ENCODE measurements around the gene DNAI1. TPM values are rescaled to one million over a fixed set of nuclear protein-coding genes. Genes with fewer than 3 reads are reported as not detected.

Gene DNAI1
- total and polyA plus RNA-seq, 2 of the 13 experiments (the other 11 are each of a cell fraction or from before 2014, with no cell fraction given) = not detected

DNA sequence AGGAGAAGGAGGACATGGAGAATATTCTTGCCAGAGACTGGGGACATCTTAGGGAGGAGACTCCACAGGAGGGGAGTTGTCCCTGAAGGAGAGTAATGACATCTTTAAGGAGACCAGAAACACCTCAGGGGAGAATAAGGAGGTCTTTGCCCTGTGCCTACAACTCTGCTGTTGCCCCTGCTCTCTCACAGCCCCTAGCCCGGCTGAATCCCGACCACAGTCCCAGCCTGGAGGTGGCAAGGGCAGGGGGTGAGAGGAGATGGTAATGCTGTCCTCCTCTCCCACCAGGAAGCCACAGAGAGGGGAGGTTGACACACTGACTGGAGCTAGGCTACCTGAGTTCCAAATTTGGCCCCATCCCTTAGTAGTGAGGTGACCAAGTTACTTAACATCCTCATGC, 94.4 kb downstream of the DNAI1 start:
- no TSS peak for BruUV-seq (replicated peaks)
- in situ Hi-C loops (cut with HindIII; ENCODE audit: extremely low pct_ligation_motif_present, low pct_unique_long_range_greater_than_20kb) = loop anchor here (5.0 kb wide), 1 partner anchor 39 kb away; no protein-coding TSS in a partner anchor
- peaks cover 8 to 51% of the 10 kb centered on the region in 2 experiments; a peak in 4 of 5 replicates for H3K27me3 ChIP-seq (ENCODE audit: control insufficient read depth in 1 of 2, insufficient read depth in 2 of 2, low read length in 2 of 2)
- H3K79me2 ChIP-seq (ENCODE audit: insufficient read depth, low read length) = no peaks in the 10 kb centered on the region
- peaks cover 8% of the 10 kb centered on the region for H3K4me1 ChIP-seq (ENCODE audit: insufficient read depth, low read length)
- POLR2A ChIA-PET = no interaction called here
- H3K36me3 ChIP-seq (replicated peaks in 1 of 2; ENCODE audit: control insufficient read depth in 1 of 2, insufficient read depth in 2 of 2, low read length in 2 of 2) = no peaks in the 10 kb centered on the region
- ATAC-seq = no peak
- intact Hi-C loops (cut with micrococcal nuclease; ENCODE audit: unreplicated experiment) = no loop called here
- 0% methylated on average over 1 of the region's 2 CpGs for WGBS (ENCODE audit: low lambda C conversion rate)
- no peaks in the 10 kb centered on the region for H3K9me3 ChIP-seq (ENCODE audit: low read length)
- H3K27ac ChIP-seq (ENCODE audit: extremely low read length, insufficient read depth, low read length) = no peak overlapping the region
- no peak overlapping the region for H3K4me3 ChIP-seq (replicated peaks in 1 of 3; ENCODE audit: insufficient read depth in 1 of 3, low read depth in 2 of 3, low read length in 3 of 3)
- peaks cover 3% of the 10 kb centered on the region; the same call in 1 of the 2 replicates for H4K20me1 ChIP-seq (ENCODE audit: insufficient read depth, low read length)
- no peak for DNase-seq (ENCODE audit: low spot score)
- no peak overlapping the region for H2AFZ ChIP-seq (ENCODE audit: low read length)
- CTCF ChIA-PET (ENCODE audit: low intra/inter-chr PET ratio, low total read pairs) = no interaction called here
- no peak overlapping the region for H3K4me2 ChIP-seq (ENCODE audit: low read depth, low read length)
- TF ChIP-seq EZH2 (conservative IDR thresholded peaks at IDR 0.05; ENCODE audit: low read depth, low read length) (0 out of 2 replicates have a peak, but pooled peaks have one; percentile 19), ZNF33A (CRISPR knock-in tag; IDR thresholded peaks at IDR 0.05; ENCODE audit: borderline replicate concordance) (no peak)
- no peak for FAIRE-seq
- H3K9ac ChIP-seq (ENCODE audit: insufficient read depth, low read depth, low read length) = no peak overlapping the region

DNA sequence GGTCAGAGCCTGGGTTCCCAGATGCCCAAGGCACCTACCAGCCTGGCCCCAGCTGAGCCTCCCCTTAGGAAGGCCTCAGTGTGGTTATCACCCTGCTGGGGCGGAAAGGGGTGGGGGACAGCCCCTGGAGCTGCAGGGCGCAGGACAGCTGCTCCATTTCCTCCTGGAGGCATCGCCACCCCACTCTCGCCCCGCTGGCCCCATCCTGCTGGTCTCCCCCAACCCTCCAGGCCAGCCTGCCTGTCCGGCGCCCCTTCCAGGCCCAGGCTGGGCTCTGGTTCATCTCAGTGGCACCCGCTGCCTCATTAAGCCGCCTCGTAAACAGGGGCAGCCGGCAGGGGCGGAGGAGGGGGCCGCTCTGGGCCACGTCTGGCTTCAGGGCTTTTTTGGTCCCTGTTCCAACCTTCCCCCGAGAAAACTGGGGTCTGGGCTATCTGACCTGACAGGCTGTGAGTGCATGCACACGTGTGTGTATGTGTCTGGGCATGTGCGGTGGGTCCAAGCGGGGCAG, 95.0 kb downstream of the DNAI1 start:
- DNase-seq (ENCODE audit: low spot score) = no peak
- no TSS peak for BruUV-seq (replicated peaks)
- H3K4me1 ChIP-seq (ENCODE audit: insufficient read depth, low read length) = peaks cover 8% of the 10 kb centered on the region
- POLR2A ChIA-PET = no interaction called here
- peaks cover 2% of the 10 kb centered on the region; the same call in 1 of the 2 replicates for H4K20me1 ChIP-seq (ENCODE audit: insufficient read depth, low read length)
- H3K4me3 ChIP-seq (replicated peaks in 1 of 3; ENCODE audit: insufficient read depth in 1 of 3, low read depth in 2 of 3, low read length in 3 of 3) = no peak overlapping the region
- TF ChIP-seq CEBPZ (IDR thresholded peaks at IDR 0.05; ENCODE audit: low read length) = no peak
- TF ChIP-seq, protein P1, sequence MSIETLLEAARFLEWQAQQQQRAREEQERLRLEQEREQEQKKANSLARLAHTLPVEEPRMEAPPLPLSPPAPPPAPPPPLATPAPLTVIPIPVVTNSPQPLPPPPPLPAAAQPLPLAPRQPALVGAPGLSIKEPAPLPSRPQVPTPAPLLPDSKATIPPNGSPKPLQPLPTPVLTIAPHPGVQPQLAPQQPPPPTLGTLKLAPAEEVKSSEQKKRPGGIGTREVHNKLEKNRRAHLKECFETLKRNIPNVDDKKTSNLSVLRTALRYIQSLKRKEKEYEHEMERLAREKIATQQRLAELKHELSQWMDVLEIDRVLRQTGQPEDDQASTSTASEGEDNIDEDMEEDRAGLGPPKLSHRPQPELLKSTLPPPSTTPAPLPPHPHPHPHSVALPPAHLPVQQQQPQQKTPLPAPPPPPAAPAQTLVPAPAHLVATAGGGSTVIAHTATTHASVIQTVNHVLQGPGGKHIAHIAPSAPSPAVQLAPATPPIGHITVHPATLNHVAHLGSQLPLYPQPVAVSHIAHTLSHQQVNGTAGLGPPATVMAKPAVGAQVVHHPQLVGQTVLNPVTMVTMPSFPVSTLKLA (IDR thresholded peaks at IDR 0.05) = peak; percentile 49
- intact Hi-C loops (cut with micrococcal nuclease; ENCODE audit: unreplicated experiment) = no loop called here
- peaks cover 8 to 52% of the 10 kb centered on the region in 2 experiments; a peak in 4 of 5 replicates for H3K27me3 ChIP-seq (ENCODE audit: control insufficient read depth in 1 of 2, insufficient read depth in 2 of 2, low read length in 2 of 2)
- no peak overlapping the region for H2AFZ ChIP-seq (ENCODE audit: low read length)
- H3K27ac ChIP-seq (ENCODE audit: extremely low read length, insufficient read depth, low read length) = no peak overlapping the region
- CTCF ChIA-PET (ENCODE audit: low intra/inter-chr PET ratio, low total read pairs) = no interaction called here
- H3K9ac ChIP-seq (ENCODE audit: insufficient read depth, low read depth, low read length) = no peak overlapping the region
- no peaks in the 10 kb centered on the region for H3K36me3 ChIP-seq (replicated peaks in 1 of 2; ENCODE audit: control insufficient read depth in 1 of 2, insufficient read depth in 2 of 2, low read length in 2 of 2)
- H3K79me2 ChIP-seq (ENCODE audit: insufficient read depth, low read length) = no peaks in the 10 kb centered on the region
- in situ Hi-C loops (cut with HindIII; ENCODE audit: extremely low pct_ligation_motif_present, low pct_unique_long_range_greater_than_20kb) = loop anchor here (5.0 kb wide), 1 partner anchor 39 kb away; no protein-coding TSS in a partner anchor
- no peak overlapping the region for H3K4me2 ChIP-seq (ENCODE audit: low read depth, low read length)
- H3K9me3 ChIP-seq (ENCODE audit: low read length) = no peaks in the 10 kb centered on the region
- WGBS (ENCODE audit: low lambda C conversion rate) = 32% methylated on average over 5 of the region's 18 CpGs
- no peak for ATAC-seq
- no peak for FAIRE-seq

Data from HepG2 (cell line).